CD4-positive, alpha-beta T cell treated with Interferon gamma for 1 hour (primary cell): ENCODE measurements around the gene FOXP1.
"Not testable (repeated sequence)": the region's sequence is repeated elsewhere in the genome, so short reads cannot be mapped to it uniquely, and the experiment has no call there.

ENCODE experiments used
- DNase-seq: peaks from one replicate; pipeline ENCODE4 v3.0.0-alpha.2; 2020

Gene FOXP1

GRCh38 chr3:71360764-71361163 is 222.8 kb downstream of the FOXP1 start:
- peak; percentile 20 for DNase-seq

DNA sequence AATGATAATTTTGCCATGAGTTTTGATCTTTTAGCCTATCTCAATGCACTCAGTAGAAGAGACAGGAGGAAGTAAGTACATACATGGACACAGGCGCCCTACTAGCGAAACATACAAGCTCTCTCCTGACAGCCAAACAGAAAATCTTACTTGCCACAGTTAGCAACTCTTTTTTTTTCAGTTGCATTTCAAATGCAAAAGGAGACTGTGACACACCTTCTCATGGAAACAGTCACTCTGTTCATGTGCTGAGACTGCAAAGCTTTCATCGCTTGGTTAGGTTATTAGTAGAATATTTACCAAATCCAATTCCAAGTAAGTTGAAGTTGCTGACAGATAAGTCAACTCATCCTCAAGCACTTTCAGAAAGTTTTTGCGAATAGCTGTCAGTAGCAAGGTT is 223.3 kb downstream of the FOXP1 start:
- no peak for DNase-seq

GRCh38 chr3:71358243-71358642 is 225.3 kb downstream of the FOXP1 start:
- DNase-seq, result no peak

GRCh38 chr3:71356265-71356664 is 227.3 kb downstream of the FOXP1 start:
- DNase-seq, result peak; percentile 36

- no peak for DNase-seq
Observed at GRCh38 chr3:71355862-71356261, 227.7 kb downstream of the FOXP1 start.

DNA sequence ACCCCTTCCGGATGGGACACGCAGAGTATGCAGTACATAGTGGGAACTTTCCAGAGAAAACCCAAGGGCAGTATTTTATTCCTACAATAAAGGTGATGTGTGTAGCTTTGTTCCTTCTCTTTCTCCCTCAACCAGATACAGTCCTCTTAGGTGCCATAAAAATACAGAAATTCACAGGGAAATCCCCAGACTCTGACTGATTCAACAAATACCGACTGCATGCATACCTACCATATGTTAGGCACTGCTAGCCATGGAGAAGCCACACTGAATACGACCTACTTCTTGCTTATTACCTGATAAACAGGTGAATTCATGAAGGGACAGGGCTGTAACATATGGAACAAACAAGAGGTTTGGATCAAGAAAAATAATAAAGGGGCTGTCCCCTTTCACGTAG is 228.5 kb downstream of the FOXP1 start:
- DNase-seq, result no peak

GRCh38 chr3:71351403-71352149 is 232.0 kb downstream of the FOXP1 start:
- no peak for DNase-seq

DNA sequence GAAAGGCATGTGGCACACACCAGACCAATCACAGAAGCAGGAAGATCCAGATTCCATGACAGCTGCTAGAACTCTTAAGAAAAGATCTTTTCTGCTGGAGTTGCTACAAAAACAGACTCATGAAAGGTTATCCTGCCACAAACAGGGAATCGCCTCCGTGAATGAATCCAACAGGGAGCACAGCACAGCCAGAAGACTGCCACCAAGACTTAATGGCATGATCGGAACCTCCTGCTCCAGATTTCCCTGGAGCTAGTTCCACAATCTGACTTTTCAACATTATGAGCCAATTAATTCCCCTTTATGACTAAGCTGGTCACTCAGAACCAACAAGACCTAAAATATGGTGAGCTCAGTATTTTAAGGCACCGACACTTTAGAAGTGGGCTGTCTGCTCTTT is 232.5 kb downstream of the FOXP1 start:
- no peak for DNase-seq

- no peak for DNase-seq
Observed at GRCh38 chr3:71348831-71349230, 234.7 kb downstream of the FOXP1 start.

DNA sequence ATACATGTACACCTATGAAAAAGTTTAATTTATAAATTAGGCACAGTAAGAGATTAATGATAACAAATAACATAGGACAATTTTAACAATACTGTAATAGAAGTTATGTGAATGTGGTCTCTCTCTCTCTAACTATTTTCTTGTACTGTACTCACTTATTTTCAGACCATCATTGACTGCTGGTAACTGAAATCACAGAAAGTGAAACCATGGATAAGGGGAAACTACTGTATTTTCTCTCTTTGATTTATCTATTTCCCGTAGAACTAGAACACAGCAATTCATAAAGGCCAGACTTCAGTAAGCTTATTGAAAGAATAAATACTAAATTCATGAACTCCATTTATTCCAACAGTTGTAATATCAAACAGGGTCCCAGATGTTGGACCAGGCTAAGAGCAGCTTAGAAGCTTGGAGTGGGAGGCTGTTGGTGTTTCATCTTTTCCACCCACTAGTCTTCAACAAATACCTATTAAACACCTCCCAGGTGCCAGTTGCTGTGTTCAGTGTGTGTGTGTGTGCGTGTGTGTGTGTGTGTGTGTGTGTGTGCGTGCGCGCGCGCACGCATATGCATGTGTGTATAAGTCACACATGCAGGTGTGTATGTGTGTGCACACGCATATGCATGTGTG is 235.4 kb downstream of the FOXP1 start:
- DNase-seq, result no peak

DNA sequence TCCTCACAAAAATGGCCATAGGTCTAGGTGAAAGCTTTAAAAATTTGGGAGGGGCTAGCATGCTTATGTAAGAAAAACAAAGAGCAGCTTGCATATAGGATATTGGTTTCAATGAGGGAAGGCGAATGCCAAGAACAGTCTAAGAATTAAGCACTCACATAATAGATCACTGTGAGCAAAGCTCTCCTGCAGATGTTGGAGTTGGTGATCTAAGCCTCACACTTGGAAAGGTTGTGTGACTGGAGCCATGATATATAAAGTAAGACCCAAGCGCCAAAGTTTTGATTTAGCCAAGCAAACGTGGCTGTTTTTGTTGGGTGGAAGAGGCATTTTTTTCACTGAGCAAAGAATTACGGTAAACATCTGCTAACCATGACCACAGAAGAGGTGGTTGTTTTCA is 237.5 kb downstream of the FOXP1 start:
- DNase-seq, result no peak

DNA sequence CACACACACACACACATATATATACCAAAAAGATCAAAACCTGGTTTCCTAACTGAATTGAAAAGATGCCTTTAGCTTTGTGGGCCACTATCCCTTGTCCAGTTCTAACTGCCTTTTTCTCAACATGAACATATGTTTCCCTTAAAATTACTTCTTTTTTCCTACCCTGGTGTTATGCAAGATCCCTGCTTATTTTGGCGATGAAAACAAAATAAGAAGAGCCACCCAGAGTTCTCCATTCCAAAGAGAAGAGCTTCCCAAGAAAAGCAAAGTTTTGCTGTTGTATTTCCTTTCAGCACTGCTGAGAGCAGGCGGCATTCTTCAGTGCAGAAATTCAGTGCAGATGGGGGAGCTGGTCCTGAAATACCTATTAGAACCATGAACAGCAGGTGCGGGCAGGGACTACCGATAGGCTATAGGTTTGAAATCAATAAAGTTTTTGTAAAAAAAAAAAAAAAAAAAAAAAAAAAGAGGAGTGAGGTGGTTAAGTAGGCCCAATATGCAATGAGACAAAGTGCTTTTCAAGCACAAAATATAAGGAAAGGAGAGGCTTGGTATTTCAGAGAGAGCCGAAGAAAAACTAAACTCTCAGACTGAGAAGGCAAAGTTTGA is 238.0 kb downstream of the FOXP1 start:
- no peak for DNase-seq

DNA sequence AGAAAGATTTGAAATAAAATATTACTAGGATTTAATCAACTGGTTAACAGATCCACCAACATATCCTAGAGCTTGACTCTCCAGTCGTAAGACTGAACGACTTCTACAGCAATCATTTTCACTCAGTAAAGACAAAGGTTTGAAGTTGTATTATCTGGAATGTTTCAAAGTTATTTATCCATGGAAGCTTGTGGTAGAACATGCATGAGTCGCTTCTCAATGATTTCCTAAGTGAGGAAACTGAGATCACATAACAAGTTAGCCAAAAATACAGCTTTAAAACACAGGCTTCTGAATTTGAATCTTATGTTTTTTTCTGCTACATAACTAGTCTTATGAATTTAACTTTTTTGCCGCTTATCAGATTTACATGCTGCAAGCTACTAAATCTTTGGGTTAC is 241.8 kb downstream of the FOXP1 start:
- DNase-seq, result no peak

GRCh38 chr3:71339049-71339448 is 244.5 kb downstream of the FOXP1 start:
- DNase-seq, result no peak

GRCh38 chr3:71332813-71333212 is 250.7 kb downstream of the FOXP1 start:
- no peak for DNase-seq

DNA sequence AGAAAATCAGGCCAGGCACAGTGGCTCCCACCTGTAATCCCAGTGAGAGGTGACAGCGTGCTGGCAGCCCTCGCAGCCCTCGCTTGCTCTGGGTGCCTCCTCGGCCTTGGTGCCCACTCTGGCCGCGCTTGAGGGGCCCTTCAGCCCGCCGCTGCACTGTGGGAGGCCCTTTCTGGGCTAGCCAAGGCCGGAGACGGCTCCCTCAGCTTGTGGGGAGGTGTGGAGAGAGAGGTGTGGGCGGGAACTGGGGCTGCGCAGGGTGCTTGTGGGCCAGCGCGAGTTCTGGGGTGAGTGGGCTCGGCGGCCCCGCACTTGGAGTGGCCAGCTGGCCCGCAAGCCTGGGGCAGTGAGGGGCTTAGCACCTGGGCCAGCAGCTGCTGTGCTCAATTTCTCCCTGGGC is 252.6 kb downstream of the FOXP1 start:
- DNase-seq, result no peak

- DNase-seq, result no peak
Observed at GRCh38 chr3:71330505-71330904, 253.0 kb downstream of the FOXP1 start.

- DNase-seq, result no peak
Observed at GRCh38 chr3:71329817-71330216, 253.7 kb downstream of the FOXP1 start.

- no peak for DNase-seq
Observed at GRCh38 chr3:71328926-71329325, 254.6 kb downstream of the FOXP1 start.

- DNase-seq, result no peak
Observed at GRCh38 chr3:71327936-71328335, 255.6 kb downstream of the FOXP1 start.

GRCh38 chr3:71325715-71326114 is 257.8 kb downstream of the FOXP1 start:
- no peak for DNase-seq

- not testable (repeated sequence) for DNase-seq
Observed at GRCh38 chr3:71324224-71324623, 259.3 kb downstream of the FOXP1 start.

GRCh38 chr3:71323558-71323957 is 260.0 kb downstream of the FOXP1 start:
- DNase-seq, result no peak

DNA sequence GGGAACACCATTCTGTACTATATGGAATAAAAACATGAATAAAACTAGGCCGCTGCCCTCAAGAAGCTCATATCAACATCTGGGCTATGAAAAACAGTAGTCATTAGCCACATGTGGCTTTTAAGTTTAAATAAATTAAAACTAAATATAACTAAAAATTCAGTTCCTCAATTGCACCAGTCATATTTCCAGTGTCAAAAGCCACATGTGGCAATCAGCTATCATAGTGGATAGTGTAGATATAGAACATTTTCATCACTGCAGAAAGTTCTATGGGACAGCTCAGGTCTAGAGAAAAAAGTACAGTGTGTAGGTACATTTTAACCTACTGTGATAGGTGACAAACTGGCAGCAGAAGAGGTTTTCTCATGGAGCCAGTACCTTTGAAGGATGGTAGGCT is 261.4 kb downstream of the FOXP1 start:
- no peak for DNase-seq
